Type B pancreatic cell (in vitro differentiated cells): ENCODE measurements around the gene FXYD5. TPM values are rescaled to one million over a fixed set of nuclear protein-coding genes. Genes with fewer than 3 reads are reported as not detected.

Experiments
- DNase-seq: peaks from one replicate; pipeline ENCODE4 v3.0.0; 2021; ENCODE audit warnings: mixed read lengths; ENCODE audit not compliant: unreplicated experiment; ENCODE audit errors: extremely low spot score
- H3K27ac Mint-ChIP-seq: 2 replicates; pipeline ENCODE4 v1.8.0; 2021; ENCODE audit warnings: mild to moderate bottlenecking, mixed read lengths
- H3K27me3 Mint-ChIP-seq: 2 replicates; pipeline ENCODE4 v1.8.0; 2021; ENCODE audit warnings: mixed read lengths
- H3K36me3 Mint-ChIP-seq: 2 replicates; pipeline ENCODE4 v1.8.0; 2021; ENCODE audit warnings: mixed read lengths
- H3K4me1 Mint-ChIP-seq: one replicate; pipeline ENCODE4 v1.8.0; 2021; ENCODE audit warnings: mixed read lengths; ENCODE audit not compliant: unreplicated experiment
- H3K4me3 Mint-ChIP-seq: 2 replicates; pipeline ENCODE4 v1.8.0; 2021; ENCODE audit warnings: mild to moderate bottlenecking, mixed read lengths
- H3K9me3 Mint-ChIP-seq: 2 replicates; pipeline ENCODE4 v1.8.0; 2021; ENCODE audit warnings: mixed read lengths
- CTCF ChIP-seq: fragments of 200-600 bp; sonication (generic); conservative IDR thresholded peaks from 2 replicates; pipeline ENCODE4 v1.5.0; 2021; ENCODE audit warnings: antibody characterized with exemption, mild to moderate bottlenecking
- total RNA-seq: library from RNA; stranded (reverse); gene quantifications from 2 replicates; pipeline ENCODE4 v1.2.1, GENCODE V29; 2021; ENCODE audit warnings: low replicate concordance

FXYD5 gene
- total RNA-seq, 1 donor from 2014 or later = 24.2 TPM

GRCh38 chr19:35202722-35203688, 48.5 kb downstream of the FXYD5 start:
- Mint-ChIP-seq H3K9me3 (no peaks in the 10 kb centered on the region), H3K27ac (no peak overlapping the region), H3K4me3 (no peak overlapping the region), H3K27me3 (peaks cover 11% of the 10 kb centered on the region), H3K36me3 (no peaks in the 10 kb centered on the region), H3K4me1 (no peaks in the 10 kb centered on the region)
- DNase-seq = no peak
- no peak for TF ChIP-seq CTCF

- Mint-ChIP-seq H3K9me3 (no peaks in the 10 kb centered on the region), H3K36me3 (no peaks in the 10 kb centered on the region), H3K27ac (no peak overlapping the region), H3K4me3 (no peak overlapping the region), H3K27me3 (no peaks in the 10 kb centered on the region), H3K4me1 (no peaks in the 10 kb centered on the region)
- DNase-seq = no peak
- no peak for TF ChIP-seq CTCF
These were observed 50.5 kb downstream of the FXYD5 start for GRCh38 chr19:35204799-35205732.

- H3K4me3 Mint-ChIP-seq = no peak overlapping the region
- no peak for TF ChIP-seq CTCF
- no peak overlapping the region for H3K27ac Mint-ChIP-seq
- H3K36me3 Mint-ChIP-seq = no peaks in the 10 kb centered on the region
- H3K4me1 Mint-ChIP-seq = no peaks in the 10 kb centered on the region
- no peak for DNase-seq
- no peaks in the 10 kb centered on the region for H3K9me3 Mint-ChIP-seq
- H3K27me3 Mint-ChIP-seq = no peaks in the 10 kb centered on the region
These were observed 51.3 kb downstream of the FXYD5 start for GRCh38 chr19:35205733-35206323.

GRCh38 chr19:35206379-35206778, 51.8 kb downstream of the FXYD5 start:
- Mint-ChIP-seq H3K27me3 (no peaks in the 10 kb centered on the region), H3K4me3 (no peak overlapping the region), H3K36me3 (no peaks in the 10 kb centered on the region), H3K9me3 (no peaks in the 10 kb centered on the region), H3K4me1 (no peaks in the 10 kb centered on the region), H3K27ac (no peak overlapping the region)
- no peak for TF ChIP-seq CTCF
- no peak for DNase-seq

GRCh38 chr19:35206855-35207254, 52.3 kb downstream of the FXYD5 start:
- H3K9me3 Mint-ChIP-seq = no peaks in the 10 kb centered on the region

More at GRCh38 chr19:35206855-35207254, 52.3 kb downstream of the FXYD5 start:
- no peak for TF ChIP-seq CTCF
- Mint-ChIP-seq H3K36me3 (no peaks in the 10 kb centered on the region), H3K27ac (no peak overlapping the region), H3K4me1 (no peaks in the 10 kb centered on the region), H3K4me3 (no peak overlapping the region), H3K27me3 (no peaks in the 10 kb centered on the region)
- no peak for DNase-seq
